GM19238 (cell line): Measurements from ENCODE around the gene TRMU.

ENCODE experiments used
- DNase-seq: peaks from one replicate; pipeline ENCODE4 v3.0.0; 2011; ENCODE audit warnings: low spot score; ENCODE audit not compliant: insufficient read length

The TRMU gene

DNA sequence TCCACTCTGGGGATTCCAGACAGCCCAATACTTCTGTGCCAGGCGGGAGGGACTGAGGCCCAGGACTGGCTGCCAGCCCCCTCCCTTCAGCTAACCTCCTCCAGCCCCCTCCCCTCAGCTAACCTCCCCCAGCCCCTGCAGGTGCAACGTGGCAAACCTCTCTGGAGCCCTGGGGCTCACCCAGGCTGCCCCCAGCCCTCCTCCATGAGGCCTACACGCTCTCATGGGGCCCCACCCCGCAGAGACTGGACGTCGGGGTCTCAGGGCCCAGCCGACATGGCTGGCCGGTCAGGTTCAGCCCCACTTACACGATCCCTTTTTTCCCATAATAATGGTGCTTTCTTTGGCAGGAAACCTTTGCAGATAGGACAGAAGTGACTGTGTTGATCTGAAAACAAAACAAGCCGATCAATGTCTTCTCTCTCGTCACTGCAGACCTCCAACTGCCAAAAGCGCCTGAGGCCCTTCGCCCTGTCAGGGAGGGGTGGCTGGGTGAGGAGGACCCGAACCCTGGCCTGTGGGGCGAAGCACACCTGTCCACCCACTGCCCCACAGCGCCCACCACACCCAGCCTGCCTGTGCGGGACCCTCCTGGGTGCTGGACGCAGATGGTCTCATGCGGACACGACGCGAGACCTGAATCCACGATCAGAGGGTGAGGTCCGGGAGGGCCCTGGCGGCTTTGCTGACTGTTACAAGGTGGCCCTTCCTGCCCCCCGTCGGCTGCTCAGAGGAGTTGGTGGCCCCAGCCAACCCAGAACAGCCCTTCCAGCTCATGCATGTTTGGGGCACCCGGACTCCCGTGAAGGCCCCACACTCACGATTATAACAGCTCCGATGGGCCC is 33.6 kb downstream of the TRMU start:
- no peak for DNase-seq

DNA sequence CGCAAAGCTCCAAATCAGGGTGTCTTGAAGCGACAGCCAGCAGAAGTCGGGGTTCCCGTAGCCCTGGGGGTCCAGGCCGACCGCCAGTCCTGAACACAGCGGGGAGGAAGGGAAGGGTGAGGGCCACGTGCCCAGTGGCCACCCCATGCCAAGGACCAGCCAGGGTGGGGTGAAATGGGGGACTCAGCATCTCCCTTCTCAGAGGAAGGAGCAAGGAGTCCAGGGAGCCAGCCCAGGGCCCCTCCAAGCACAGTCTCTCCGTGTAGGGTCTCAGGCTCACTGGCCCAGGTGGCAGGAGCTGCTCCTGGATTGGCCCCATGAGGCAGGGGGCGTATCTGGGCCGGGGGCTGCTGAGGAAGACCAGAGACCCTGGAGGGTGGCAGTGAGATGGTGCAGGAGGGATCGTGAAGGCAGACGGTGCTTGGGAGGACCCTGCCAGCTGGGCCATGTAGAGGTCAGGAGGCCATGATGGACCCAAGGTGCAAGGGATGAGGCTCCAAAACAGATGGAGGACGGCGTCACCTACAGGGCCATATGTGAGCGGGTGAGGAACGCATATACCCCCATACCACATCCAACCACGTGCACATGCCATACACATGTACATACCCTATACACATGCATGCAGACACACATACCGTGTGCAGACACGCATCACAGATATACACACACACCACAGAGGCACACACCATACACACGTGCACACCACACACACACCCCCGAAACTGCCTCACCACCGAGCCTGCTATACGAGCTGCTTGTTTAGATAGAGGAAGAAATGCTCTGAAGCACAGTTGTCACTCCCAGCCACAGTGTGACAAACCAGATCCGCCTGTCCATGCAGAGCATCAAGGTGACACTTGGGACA is 34.4 kb downstream of the TRMU start:
- no peak for DNase-seq

DNA sequence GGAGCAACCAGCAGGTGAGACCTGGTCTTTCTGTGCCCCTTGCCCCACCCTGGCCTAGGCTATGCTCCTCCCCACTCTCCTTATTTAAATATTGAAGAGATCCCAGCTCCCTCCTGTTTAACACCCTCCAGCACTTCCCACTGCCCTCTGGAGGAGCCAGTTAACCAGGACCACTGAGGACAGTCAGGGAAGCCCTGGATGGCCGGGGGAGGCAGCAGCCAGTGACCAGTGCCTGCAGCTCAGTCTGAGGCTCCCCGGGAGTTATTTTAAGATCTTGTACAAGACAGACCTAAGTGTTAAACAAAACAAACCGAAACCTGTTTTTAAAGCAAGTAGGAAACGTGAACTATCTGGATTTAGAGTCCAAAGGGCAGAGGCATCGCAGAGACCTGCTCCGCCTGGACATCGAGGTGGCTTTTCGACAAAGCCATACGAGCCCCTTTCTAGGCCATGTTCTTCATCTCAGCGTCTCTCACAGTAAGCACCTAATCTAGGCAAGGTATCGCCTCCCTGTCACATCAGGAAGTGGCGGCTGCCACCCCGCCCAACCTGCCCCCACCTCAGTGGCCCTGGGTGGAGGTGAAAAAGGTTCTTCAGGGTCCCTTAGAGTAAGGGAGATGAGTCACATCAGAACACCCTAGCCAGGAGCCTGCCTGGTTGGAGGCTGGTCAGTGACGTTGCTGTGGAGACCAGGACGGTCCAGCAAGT is 35.2 kb downstream of the TRMU start:
- DNase-seq: no peak

DNA sequence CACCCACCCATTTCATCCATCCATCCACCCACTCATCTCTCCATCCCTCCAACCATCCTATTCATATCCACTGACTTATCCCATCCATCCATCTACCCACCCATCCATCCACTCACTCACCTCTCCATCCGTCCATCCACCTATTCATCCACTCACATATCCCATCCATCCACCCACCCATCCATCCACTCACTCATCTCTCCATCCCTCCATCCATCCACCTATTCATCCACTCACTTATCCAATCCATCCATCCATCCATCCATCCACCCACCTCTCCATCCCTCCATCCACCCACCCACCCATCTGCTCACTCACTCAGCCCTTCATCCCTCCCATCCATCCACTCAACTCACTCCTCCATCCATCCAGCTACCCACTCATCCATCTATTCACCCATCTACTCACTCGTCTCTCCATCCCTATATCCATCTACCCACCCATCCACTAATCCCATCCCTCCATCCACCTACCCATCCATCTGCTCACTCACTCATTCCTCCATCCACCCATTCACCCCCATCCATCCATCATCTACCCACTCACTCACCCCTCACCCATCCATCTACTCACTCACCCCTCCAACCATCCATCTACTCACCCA is 36.2 kb downstream of the TRMU start:
- no peak for DNase-seq

- no peak for DNase-seq
These were observed 37.2 kb downstream of the TRMU start for GRCh38 chr22:46372686-46373085.

- no peak for DNase-seq
These were observed 37.6 kb downstream of the TRMU start for GRCh38 chr22:46373159-46373558.

DNA sequence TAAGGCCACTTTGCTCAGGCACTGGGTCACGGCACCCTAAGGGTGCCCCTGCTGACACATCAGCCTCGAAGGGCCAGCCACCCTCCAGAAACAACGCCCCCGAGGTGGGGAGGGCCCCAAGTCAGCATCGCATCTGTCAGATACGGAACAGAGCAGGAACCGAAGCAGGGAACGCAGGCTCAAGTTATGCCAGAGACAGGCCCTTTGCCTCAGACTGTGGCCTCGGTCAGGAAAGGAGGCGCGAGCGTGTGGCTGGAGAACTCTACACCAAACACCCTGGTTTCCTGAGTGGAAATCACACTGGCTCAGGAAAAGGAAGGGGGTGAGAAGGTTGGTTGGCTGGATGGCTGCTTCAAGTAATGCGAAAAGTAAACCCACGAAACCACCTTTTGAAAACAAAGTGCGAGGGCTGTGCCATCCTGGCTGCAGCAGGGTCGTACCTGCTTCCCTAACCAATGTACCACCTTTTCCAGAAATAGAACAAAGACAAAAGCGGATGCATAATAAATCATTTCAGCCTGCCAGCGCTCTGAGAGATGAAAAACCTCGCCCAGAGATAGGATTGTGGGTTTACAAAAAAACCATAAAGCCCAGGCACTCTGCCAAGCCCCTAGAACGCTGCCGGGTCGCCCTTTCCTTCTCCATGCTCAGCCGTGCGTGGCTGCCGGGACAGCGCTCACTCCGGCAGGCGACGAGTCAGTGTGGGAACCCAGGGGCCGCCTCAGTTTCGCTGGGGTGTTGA is 38.6 kb downstream of the TRMU start:
- no peak for DNase-seq

DNA sequence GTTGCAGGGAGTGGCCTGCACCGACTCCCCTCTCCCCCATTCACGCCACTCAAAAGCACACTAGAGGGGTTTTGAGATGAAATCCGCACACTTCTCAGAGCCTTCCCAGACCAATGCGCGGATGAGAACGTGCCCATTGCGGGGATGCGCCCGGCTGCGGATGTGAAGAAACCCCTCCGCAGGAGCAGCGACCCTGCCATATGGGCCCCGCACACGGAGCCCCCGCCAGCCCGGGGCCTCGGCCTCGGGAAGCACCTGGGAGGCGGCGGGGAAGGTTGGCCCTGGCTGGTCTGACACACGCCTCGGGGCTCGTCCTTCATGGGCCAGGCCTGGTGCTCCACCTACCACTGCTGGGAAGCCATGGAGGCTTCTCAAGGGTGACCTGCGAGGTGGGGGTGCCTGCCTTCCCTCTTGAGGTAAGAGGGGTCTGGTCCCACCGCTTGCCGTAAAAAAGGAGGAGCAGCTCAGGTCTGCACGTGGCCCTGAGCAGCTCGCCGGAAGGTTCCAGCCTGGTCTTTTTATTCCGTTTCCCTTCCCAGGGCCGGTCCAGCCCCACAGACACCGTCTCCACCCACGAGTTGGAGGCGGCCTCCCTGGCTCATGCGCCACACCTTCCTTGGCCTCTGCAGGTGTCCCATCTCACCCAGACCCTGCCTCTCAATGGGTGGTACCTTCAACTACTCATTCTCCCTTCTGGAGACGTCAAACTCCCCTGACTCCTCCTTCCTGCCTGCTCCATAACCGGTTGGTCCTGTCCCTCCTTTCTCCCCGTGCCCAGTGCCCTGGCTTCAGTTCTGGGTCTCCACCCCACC is 39.4 kb downstream of the TRMU start:
- DNase-seq: no peak

DNA sequence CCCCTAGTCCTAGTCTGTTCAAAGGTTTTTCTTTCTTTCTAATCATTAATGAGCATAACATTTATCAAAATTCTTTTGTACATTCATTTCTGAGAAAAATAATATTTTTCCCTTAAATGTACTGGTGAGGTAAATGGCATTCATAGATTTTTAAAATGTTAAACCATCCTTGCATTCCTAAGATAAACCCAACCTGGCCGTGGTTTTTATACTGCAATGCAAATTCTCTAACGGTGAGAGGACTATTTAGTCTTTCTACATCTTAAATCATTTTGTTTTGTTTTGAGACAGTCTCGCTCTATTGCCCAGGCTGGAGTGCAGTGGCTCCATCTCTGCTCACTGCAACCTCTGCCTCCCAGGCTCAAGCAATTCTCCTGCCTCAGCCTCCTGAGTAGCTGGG is 40.6 kb downstream of the TRMU start:
- no peak for DNase-seq

DNA sequence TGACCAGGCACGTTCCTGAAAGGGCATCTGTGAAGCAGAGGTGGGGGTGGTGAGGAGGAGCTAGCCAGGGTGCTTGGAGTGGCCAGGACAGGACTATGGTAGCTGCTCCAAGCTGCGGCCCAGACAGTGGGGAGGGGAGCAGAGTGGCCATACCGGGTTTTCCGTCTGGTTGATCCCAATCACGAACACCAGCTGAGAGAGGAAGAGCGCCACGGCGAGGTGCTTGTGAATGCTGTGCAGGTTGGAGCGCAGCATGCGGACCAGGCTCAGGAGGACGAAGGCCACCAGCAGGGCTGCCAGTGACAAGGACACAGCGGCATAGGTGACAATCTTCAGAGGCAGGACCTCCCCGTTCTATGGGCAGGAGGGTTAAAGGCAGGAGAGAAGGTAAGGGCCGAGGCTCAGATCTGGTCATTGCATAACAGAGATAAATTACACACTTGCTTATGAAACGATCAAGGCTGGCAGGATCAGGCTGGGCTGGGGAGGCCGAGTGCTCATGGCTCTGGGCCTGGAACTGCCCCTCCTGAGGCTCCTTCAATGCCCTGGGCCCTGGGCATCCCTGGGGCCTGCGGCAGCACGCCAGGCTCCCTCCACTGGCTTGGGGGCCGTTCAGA is 41.5 kb downstream of the TRMU start:
- no peak for DNase-seq

DNA sequence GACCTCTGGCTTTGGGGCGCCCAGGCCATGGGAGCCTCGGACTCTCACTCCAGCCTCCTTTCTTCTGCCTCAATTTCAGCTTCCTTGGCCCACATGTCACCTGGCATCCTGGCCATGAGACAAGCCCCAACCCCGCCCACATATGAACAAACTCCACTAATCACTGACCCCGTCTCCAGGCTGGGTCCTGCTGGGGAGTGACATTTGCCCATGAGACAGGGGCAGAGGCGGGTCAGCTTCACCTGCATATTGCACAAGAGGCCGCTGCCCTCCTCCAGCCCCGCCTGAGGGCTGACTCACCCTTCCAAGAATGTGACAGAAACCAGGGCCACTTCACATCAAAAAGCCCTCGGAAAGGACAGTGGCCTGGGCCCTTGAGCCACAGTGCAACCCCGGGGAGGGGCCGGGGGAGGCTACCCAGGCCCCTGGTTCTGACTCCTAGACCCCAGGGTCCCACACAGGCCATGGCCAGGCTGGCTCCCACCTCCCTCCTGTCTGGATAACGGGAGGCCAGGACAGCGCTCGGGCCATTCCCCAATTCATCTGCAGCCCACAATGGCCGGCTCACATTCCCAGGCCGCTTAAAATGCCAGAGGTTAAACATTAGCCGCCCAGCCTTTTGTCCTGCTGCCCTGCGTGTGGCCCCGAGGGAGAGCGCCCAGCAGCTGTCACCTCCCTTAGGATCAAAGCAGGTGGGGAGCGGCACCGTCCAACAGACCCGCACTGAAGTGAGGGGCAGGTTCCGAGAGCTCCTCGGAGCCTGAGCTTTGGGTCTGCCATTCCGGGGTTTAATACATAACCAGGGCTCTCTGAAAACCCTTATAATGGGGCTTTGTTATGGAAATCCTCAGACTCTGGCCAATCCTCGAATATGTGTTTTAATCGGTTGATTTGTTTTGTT is 42.3 kb downstream of the TRMU start:
- DNase-seq: no peak

GRCh38 chr22:46378426-46379065 is 43.0 kb downstream of the TRMU start:
- DNase-seq: no peak

DNA sequence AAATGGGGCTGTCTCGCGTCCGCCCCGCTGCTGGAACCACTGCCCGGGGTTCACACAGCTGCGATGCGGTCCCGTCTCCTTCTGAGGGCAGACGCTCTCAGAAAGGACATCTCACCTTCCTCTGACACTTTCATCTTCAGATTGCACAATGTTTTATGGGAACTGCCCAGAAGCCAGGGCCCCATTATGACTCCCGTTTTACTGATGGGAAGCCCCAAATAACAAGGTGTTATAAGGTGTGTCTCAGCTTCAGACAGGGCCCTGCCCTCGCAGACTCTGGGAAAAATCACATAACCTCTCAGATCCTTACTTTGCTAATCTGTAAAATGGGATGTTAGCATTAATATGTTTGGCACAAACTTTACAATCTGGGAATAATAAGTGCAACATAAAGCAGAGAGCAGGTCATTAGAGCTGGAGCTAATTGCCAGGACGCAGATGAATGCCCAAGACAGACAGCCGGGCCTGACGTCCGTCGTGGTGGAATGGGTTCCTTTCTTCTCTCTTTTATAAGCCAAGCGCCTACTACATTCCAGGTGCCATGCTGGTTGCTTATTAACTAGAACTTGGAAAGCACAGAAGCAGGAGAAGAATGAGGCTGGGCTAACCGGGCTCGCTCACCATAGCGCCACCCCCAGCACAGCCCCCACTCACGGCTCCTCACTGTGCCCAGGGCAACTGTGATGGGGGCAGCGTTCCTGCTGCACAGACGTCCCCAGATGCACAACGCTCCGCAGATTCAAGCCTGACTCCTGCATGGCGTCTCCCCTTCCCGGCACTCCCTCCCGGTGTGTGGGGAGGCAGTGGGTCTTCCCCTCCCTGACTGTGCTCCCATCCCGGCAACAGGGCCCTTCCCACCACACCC is 43.8 kb downstream of the TRMU start:
- DNase-seq: no peak

- no peak for DNase-seq
These were observed 44.6 kb downstream of the TRMU start for GRCh38 chr22:46380069-46380468.

DNA sequence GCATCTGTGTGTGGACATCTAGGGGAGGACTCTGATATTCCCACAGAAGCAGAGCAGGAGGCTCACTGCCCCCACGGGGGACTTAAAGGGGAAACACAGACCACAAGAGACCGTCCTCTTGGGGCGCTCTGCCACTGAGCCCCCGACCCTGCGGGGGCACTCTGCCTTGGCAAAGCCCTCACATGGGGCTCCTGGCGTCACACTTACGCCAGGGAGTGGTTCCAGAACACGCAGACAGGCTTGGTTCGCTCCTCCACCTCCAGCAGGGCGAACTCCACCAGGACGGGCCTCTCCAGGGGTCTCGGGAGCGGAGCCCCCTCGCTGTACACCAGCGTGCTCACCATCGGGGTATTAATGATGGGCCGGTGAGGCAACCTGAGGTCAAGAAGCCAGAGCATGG is 45.1 kb downstream of the TRMU start:
- DNase-seq: no peak

DNA sequence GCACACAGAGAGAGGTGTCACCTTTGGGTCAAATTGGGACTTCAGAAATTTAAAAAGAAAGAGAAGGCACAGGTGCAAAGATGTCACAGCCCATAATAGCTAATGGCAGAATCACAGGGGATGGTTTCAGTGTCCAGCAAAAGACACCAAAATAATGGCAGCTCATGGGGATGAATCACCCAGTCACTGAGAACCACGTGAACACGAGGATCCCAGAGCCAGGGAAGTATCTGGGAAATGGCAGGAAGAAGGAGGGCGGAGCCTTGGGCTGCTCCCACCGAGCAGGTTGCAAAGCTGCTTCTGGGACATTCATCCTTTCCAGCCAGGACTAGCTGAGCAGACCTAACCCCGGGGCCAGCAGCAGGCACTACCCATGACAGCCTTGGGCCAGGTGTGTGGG is 45.6 kb downstream of the TRMU start:
- no peak for DNase-seq

DNA sequence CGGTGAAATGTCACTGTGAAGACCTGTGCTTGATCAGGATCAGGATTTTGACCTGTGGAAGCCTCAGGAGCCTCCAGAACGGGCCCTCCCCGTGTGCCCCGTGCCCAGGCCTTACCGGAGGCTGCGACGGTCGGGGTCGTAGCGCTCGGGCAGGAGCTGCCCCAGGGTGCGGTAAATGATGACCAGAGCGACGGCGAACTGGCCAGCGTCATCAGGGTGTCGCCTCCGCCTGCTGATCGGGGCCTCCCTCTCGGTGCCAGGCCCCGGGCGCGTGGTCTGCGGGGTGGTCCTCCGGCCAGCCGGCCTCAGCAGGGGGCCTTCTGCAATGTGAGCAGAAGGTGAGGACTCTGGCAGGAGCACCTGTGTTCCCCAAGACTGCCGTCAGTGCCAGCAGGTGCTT is 46.2 kb downstream of the TRMU start:
- DNase-seq: no peak
